Measurements from ENCODE around the gene GALNT2. TPM values are rescaled to one million over a fixed set of nuclear protein-coding genes. Genes with fewer than 3 reads are reported as not detected.

The GALNT2 gene
- total RNA-seq, 4 donors from 2014 or later, result 41.7 to 56.4 (median 50.7) TPM

DNA sequence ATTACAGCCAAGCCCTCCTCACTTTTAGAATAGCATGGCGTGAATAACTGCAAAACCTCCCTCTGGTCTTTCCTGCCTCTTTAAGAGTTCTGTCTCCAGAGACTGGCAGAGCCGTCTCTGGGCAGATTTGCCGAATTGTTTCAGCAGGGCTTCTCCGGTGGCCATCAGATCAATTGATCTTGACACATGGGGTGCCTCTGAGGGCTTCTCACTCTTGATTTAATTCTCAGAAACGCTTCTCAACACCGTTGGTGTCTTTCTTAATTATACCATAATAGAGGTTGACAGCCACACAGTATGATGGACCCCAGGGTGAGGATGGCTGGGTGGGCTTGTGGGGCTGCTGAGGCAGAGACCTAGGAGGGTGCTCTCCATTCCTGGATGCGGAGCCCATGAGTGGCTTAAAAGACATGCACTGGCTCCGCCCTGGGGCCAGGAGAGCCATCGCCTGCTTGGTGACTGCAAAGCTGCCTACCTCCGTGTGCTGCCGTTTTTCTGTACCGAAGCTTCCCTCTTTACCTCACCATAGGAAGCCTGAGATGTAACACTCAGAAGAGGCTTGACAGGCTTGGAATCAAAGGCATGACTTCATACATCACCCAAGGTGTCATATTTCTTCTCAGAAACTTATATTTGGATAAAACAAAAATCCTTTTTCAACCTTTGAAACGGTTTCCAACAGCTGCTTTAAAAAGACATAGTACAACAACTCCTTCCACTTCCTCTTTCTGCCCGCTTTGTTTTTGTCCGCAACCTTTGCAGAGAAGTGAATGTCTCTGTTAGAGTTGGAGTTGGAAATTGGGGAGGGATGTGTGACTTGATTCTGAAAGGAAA lies 82.9 kb downstream of the GALNT2 start:
- TF ChIP-seq, protein P1, sequence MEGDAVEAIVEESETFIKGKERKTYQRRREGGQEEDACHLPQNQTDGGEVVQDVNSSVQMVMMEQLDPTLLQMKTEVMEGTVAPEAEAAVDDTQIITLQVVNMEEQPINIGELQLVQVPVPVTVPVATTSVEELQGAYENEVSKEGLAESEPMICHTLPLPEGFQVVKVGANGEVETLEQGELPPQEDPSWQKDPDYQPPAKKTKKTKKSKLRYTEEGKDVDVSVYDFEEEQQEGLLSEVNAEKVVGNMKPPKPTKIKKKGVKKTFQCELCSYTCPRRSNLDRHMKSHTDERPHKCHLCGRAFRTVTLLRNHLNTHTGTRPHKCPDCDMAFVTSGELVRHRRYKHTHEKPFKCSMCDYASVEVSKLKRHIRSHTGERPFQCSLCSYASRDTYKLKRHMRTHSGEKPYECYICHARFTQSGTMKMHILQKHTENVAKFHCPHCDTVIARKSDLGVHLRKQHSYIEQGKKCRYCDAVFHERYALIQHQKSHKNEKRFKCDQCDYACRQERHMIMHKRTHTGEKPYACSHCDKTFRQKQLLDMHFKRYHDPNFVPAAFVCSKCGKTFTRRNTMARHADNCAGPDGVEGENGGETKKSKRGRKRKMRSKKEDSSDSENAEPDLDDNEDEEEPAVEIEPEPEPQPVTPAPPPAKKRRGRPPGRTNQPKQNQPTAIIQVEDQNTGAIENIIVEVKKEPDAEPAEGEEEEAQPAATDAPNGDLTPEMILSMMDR (IDR thresholded peaks at IDR 0.05; ENCODE audit: low read depth), result no peak

DNA sequence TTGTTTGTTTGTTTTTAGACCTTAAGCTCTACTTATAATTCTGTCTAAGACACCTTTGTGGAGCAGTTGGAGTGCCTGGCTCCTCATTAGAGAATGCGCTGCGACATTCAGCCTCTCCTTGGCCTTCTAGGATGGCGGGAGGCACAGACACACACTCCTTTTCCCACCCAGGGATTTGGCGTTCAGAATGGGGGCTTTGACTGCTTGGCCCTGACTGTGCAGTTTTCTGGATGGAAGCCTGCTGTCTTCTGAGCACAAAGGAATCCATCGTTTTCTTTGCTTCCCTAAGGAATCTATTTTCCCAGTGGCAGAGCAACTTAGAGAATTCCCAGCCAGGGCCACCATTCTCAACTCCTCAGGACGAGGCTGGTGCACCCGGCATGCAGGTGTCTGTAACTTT lies 83.6 kb downstream of the GALNT2 start:
- TF ChIP-seq, protein P1 (IDR thresholded peaks at IDR 0.05; ENCODE audit: low read depth), result no peak

- TF ChIP-seq, protein P1 (IDR thresholded peaks at IDR 0.05; ENCODE audit: low read depth), result no peak
Measured at GRCh38 chr1:230151924-230152468, 85.0 kb downstream of the GALNT2 start.

DNA sequence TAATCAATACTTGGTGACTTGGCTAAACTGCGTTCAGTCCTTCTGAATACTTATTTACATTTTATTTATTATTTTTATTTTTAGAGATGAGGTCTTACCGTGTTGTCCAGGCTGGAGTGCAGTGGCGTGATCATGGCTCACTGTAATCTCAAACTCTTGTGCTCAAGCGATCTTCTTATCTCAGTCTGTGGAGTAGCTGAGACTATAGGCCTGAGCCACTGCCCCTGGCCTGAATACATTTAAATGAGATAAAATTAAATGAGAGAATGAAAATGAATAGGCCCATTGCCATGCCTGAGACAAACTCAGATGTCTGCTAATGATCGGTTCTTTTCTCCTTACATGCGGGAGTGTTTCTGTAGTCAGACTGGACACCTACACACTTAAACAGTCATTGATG lies 86.0 kb downstream of the GALNT2 start:
- TF ChIP-seq, protein P1 (IDR thresholded peaks at IDR 0.05; ENCODE audit: low read depth), result no peak

- TF ChIP-seq, protein P1 (IDR thresholded peaks at IDR 0.05; ENCODE audit: low read depth), result no peak
Measured at GRCh38 chr1:230153641-230154296, 86.7 kb downstream of the GALNT2 start.

DNA sequence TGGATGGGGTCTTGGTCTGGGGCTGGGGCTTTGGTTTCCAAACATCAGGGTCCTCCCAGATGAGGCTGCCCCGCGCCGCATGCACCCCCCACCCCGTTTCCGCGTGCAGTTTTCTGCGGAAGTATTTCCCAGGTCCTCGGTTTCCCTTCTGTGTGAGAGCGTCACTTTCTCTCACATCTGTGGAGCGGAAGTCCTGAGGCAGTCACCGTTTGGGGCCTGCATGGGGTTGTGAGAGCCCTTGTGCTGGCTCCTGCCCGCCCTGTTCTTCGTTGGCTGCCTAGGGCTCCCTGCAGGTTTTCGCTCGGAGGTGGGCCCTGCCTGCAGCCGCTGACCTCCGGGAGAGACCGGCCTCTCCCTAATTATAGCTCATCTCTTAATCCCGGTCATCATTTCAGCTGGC lies 88.0 kb downstream of the GALNT2 start:
- TF ChIP-seq, protein P1 (IDR thresholded peaks at IDR 0.05; ENCODE audit: low read depth), result no peak

DNA sequence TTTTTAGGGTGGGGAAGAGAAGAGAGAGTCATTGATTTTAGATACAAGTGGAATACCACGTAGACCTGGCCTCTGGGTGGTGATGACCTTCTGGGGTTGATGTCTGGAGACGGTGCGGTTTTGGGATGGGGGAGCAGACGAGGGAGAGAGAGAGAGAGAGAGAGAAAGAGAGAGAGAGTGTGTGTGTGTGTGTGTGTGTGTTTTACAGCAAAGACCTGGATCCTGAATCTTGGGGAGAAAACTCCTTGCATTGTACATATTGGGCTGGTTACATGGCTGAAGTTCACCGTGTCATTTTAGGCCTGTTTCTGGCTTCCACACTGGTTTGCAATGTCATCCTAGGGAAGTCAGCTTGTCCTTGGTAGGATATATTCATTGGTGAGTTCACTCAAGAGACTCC lies 89.0 kb downstream of the GALNT2 start:
- TF ChIP-seq, protein P1 (IDR thresholded peaks at IDR 0.05; ENCODE audit: low read depth), result no peak

All from subcutaneous adipose tissue (tissue), 4 donors.